NCI-H69 (cell line): Measurements from ENCODE around the gene CD19.
A peak's percentile ranks its signal among the peaks of the same experiment; 100 is the strongest.
"Not testable (repeated sequence)": the region's sequence is repeated elsewhere in the genome, so short reads cannot be mapped to it uniquely, and the experiment has no call there.

Experiments used
- DNase-seq: peaks from one replicate; lab custom pipeline; 2025; lab: John Stamatoyannopoulos, UW

Gene CD19

GRCh38 chr16:28931801-28932225 is at the start of gene CD19:
CD19 (plus strand) TSS chr16:28931971; CDS start chr16:28932001, 30 bp downstream.
- DNase-seq: no peak

GRCh38 chr16:28882551-28883160 is 49.1 kb upstream of the CD19 start:
- DNase-seq: no peak

- DNase-seq: peak; percentile 22
These were observed 48.4 kb upstream of the CD19 start for GRCh38 chr16:28883221-28883996.

GRCh38 chr16:28884045-28884444 is 47.7 kb upstream of the CD19 start:
- DNase-seq: no peak

- DNase-seq: no peak
These were observed 44.8 kb upstream of the CD19 start for GRCh38 chr16:28886945-28887344.

GRCh38 chr16:28890355-28890754 is 41.4 kb upstream of the CD19 start:
- not testable (repeated sequence) for DNase-seq

GRCh38 chr16:28891964-28892890 is 39.5 kb upstream of the CD19 start:
- DNase-seq: no peak

GRCh38 chr16:28893291-28893690 is 38.5 kb upstream of the CD19 start:
- DNase-seq: no peak

- DNase-seq: no peak
These were observed 36.2 kb upstream of the CD19 start for GRCh38 chr16:28895609-28896008.

GRCh38 chr16:28897826-28898225 is 33.9 kb upstream of the CD19 start:
- no peak for DNase-seq

GRCh38 chr16:28898266-28898665 is 33.5 kb upstream of the CD19 start:
- DNase-seq: no peak

- no peak for DNase-seq
These were observed 32.8 kb upstream of the CD19 start for GRCh38 chr16:28898942-28899341.

- DNase-seq: no peak
These were observed 31.7 kb upstream of the CD19 start for GRCh38 chr16:28899882-28900590.

GRCh38 chr16:28900601-28901000 is 31.2 kb upstream of the CD19 start:
- DNase-seq: no peak

- no peak for DNase-seq
These were observed 29.9 kb upstream of the CD19 start for GRCh38 chr16:28901862-28902261.

GRCh38 chr16:28902909-28903308 is 28.9 kb upstream of the CD19 start:
- DNase-seq: peak; percentile 59

- no peak for DNase-seq
These were observed 28.3 kb upstream of the CD19 start for GRCh38 chr16:28903344-28904042.

GRCh38 chr16:28904363-28904762 is 27.4 kb upstream of the CD19 start:
- DNase-seq: no peak

GRCh38 chr16:28904828-28905227 is 26.9 kb upstream of the CD19 start:
- no peak for DNase-seq

GRCh38 chr16:28905229-28905754 is 26.5 kb upstream of the CD19 start:
- no peak for DNase-seq

- no peak for DNase-seq
These were observed 25.9 kb upstream of the CD19 start for GRCh38 chr16:28905800-28906372.
